Measurements from ENCODE around the gene LCE3D.

DNA sequence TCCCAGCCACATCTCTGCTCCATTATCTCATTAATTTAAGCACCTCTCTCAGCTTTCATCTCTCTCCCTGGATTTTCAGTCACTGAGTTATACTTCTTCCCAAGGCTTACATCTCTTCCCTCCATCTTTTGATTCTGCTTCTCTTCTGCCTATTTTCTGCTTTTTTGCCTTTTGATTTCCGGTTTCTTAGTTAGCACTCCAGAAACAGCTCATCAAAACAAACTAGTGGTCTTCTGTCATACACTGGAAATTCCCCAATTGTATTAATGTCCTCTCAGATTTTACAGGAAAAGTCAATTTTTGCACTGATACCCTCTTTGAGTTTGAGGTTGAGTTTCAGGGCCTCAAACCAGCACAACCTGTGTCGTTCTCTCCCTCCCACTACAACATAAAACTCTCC, 15.2 kb downstream of the LCE3D start:
- TF ChIP-seq GATA2 (IDR thresholded peaks at IDR 0.05; ENCODE audit: low read depth, low read length) (no peak), GATA3 (IDR thresholded peaks at IDR 0.05; ENCODE audit: low read depth, low read length) (no peak)

All from SH-SY5Y (cell line).